Measurements from ENCODE around the gene SLCO3A1. TPM values are rescaled to one million over a fixed set of nuclear protein-coding genes. Genes with fewer than 3 reads are reported as not detected.

Gene SLCO3A1
- total RNA-seq, 1 experiment from 2014 or later: not detected

- Mint-ChIP-seq H3K27ac (ENCODE audit: unreplicated experiment) (peak overlapping the region; percentile 84), H3K27me3 (ENCODE audit: insufficient read depth, unreplicated experiment) (no peaks in the 10 kb centered on the region), H3K9me3 (ENCODE audit: unreplicated experiment) (no peaks in the 10 kb centered on the region), H3K4me1 (ENCODE audit: low read depth, unreplicated experiment) (peaks cover 37% of the 10 kb centered on the region), H3K4me3 (ENCODE audit: unreplicated experiment) (peak overlapping the region; percentile 25), H3K36me3 (ENCODE audit: insufficient read depth, unreplicated experiment) (no peaks in the 10 kb centered on the region)
- intact Hi-C loops (cut with micrococcal nuclease; ENCODE audit: unreplicated experiment): loop anchor here (2.0 to 5.0 kb wide), 2 partner anchors 14 to 47 kb away; no protein-coding TSS in a partner anchor
- Histone ChIP-seq H3K4me1 (peaks cover 44% of the 10 kb centered on the region), H3K4me3 (ENCODE audit: low read depth, low read length) (no peak overlapping the region), H3K9me3 (no peaks in the 10 kb centered on the region), H3K36me3 (ENCODE audit: control insufficient read depth, insufficient read depth, low read length) (no peaks in the 10 kb centered on the region), H3K27me3 (replicated peaks; ENCODE audit: control insufficient read depth, insufficient read depth, low read length) (no peaks in the 10 kb centered on the region)
- POLR2A ChIA-PET: no interaction called here
- CTCF ChIA-PET: no interaction called here
- DNase-seq: peak; percentile 52 to 57
- BruUV-seq (replicated peaks): no TSS peak
- TF ChIP-seq CTCF (IDR thresholded peaks at IDR 0.05; ENCODE audit: insufficient read depth in 1 of 2, low read depth in 1 of 2, low read length in 1 of 2, severe bottlenecking in 1 of 2, unreplicated experiment in 1 of 2): no peak
These were observed 311.0 kb downstream of the SLCO3A1 start for GRCh38 chr15:92164327-92165000.

GRCh38 chr15:92165001-92165346, 311.5 kb downstream of the SLCO3A1 start:
- no peak for TF ChIP-seq CTCF (IDR thresholded peaks at IDR 0.05; ENCODE audit: insufficient read depth in 1 of 2, low read depth in 1 of 2, low read length in 1 of 2, severe bottlenecking in 1 of 2, unreplicated experiment in 1 of 2)
- no peaks in the 10 kb centered on the region for H3K36me3 ChIP-seq (ENCODE audit: control insufficient read depth, insufficient read depth, low read length)
- DNase-seq: no peak
- no TSS peak for BruUV-seq (replicated peaks)
- Mint-ChIP-seq H3K27me3 (ENCODE audit: insufficient read depth, unreplicated experiment) (no peaks in the 10 kb centered on the region), H3K9me3 (ENCODE audit: unreplicated experiment) (no peaks in the 10 kb centered on the region), H3K36me3 (ENCODE audit: insufficient read depth, unreplicated experiment) (no peaks in the 10 kb centered on the region), H3K4me3 (ENCODE audit: unreplicated experiment) (peak overlapping the region; percentile 25), H3K27ac (ENCODE audit: unreplicated experiment) (peak overlapping the region; percentile 84), H3K4me1 (ENCODE audit: low read depth, unreplicated experiment) (peaks cover 37% of the 10 kb centered on the region)
- CTCF ChIA-PET: no interaction called here
- no peak overlapping the region for H3K4me3 ChIP-seq (ENCODE audit: low read depth, low read length)
- intact Hi-C loops (cut with micrococcal nuclease; ENCODE audit: unreplicated experiment): loop anchor here (2.0 kb wide), 1 partner anchor 14 kb away; no protein-coding TSS in a partner anchor
- no peaks in the 10 kb centered on the region for H3K9me3 ChIP-seq
- POLR2A ChIA-PET: no interaction called here
- no peaks in the 10 kb centered on the region for H3K27me3 ChIP-seq (replicated peaks; ENCODE audit: control insufficient read depth, insufficient read depth, low read length)
- peaks cover 44% of the 10 kb centered on the region for H3K4me1 ChIP-seq

- Histone ChIP-seq H3K9me3 (no peaks in the 10 kb centered on the region), H3K4me1 (peaks cover 53% of the 10 kb centered on the region), H3K36me3 (ENCODE audit: control insufficient read depth, insufficient read depth, low read length) (no peaks in the 10 kb centered on the region), H3K27me3 (replicated peaks; ENCODE audit: control insufficient read depth, insufficient read depth, low read length) (no peaks in the 10 kb centered on the region), H3K4me3 (ENCODE audit: low read depth, low read length) (no peak overlapping the region)
- BruUV-seq (replicated peaks): no TSS peak
- H3K4me1 Mint-ChIP-seq (ENCODE audit: low read depth, unreplicated experiment): peaks cover 44% of the 10 kb centered on the region
- DNase-seq: no peak
- POLR2A ChIA-PET: no interaction called here
- CTCF ChIA-PET: no interaction called here
- H3K9me3 Mint-ChIP-seq (ENCODE audit: unreplicated experiment): no peaks in the 10 kb centered on the region
- no peaks in the 10 kb centered on the region for H3K36me3 Mint-ChIP-seq (ENCODE audit: insufficient read depth, unreplicated experiment)
- TF ChIP-seq CTCF (IDR thresholded peaks at IDR 0.05; ENCODE audit: insufficient read depth in 1 of 2, low read depth in 1 of 2, low read length in 1 of 2, severe bottlenecking in 1 of 2, unreplicated experiment in 1 of 2): no peak
- intact Hi-C loops (cut with micrococcal nuclease; ENCODE audit: unreplicated experiment): no loop called here
- no peaks in the 10 kb centered on the region for H3K27me3 Mint-ChIP-seq (ENCODE audit: insufficient read depth, unreplicated experiment)
- no peak overlapping the region for H3K4me3 Mint-ChIP-seq (ENCODE audit: unreplicated experiment)
- peak overlapping the region; percentile 84 for H3K27ac Mint-ChIP-seq (ENCODE audit: unreplicated experiment)
These were observed 312.5 kb downstream of the SLCO3A1 start for GRCh38 chr15:92166029-92166428.

Measured in Caco-2 (cell line).